Measurements from ENCODE around the gene STOX2. TPM values are rescaled to one million over a fixed set of nuclear protein-coding genes. Genes with fewer than 3 reads are reported as not detected.

STOX2 gene
- total and polyA plus RNA-seq, 2 donors (not counting 3 experiments of a cell fraction or from before 2014, with no cell fraction given) = 0.03 to 0.24 TPM

- Histone ChIP-seq H3K4me1 (ENCODE audit: control insufficient read depth, extremely low read depth, insufficient read depth, low read length) (no peaks in the 10 kb centered on the region), H3K79me2 (ENCODE audit: control insufficient read depth, insufficient read depth, low read length) (no peaks in the 10 kb centered on the region), H3K27me3 (ENCODE audit: control insufficient read depth in 2 of 2, insufficient read depth in 2 of 2, low read length in 2 of 2) (no peaks in the 10 kb centered on the region), H4K20me1 (replicated peaks; ENCODE audit: control insufficient read depth, extremely low read depth, insufficient read depth, low read length) (no peaks in the 10 kb centered on the region), H2AFZ (ENCODE audit: low read depth, low read length) (no peak overlapping the region), H3K4me2 (ENCODE audit: insufficient read depth, low read length) (no peak overlapping the region), H3K9ac (replicated peaks; ENCODE audit: extremely low read depth, insufficient read depth, low read length) (no peak overlapping the region), H3K36me3 (ENCODE audit: control insufficient read depth in 2 of 2, extremely low read depth in 1 of 2, insufficient read depth in 2 of 2, low read length in 2 of 2) (no peaks in the 10 kb centered on the region), H3K9me1 (replicated peaks; ENCODE audit: control insufficient read depth, extremely low read depth, insufficient read depth, low read length) (no peaks in the 10 kb centered on the region), H3K9me3 (replicated peaks; ENCODE audit: control insufficient read depth, insufficient read depth, low read length) (no peaks in the 10 kb centered on the region), H3K4me3 (replicated peaks in 1 of 3; ENCODE audit: insufficient read depth in 1 of 3, low read depth in 1 of 3, low read length in 3 of 3) (no peak overlapping the region), H3K27ac (ENCODE audit: insufficient read depth, low read depth, low read length) (no peak overlapping the region)
- no peak for DNase-seq (ENCODE audit: low read depth, low spot score)
- ChIA-PET POLR2A (interaction anchor here (0.6 kb wide), 1 partner anchor 46 kb away, joined by 10 read pairs; no protein-coding TSS in a partner anchor), CTCF (no interaction called here)
- no peak for FAIRE-seq
- TF ChIP-seq EZH2 (IDR thresholded peaks at IDR 0.05; ENCODE audit: borderline replicate concordance, low read depth, low read length, severe bottlenecking) (no peak), GATA2 (IDR thresholded peaks at IDR 0.05; ENCODE audit: insufficient read depth, insufficient read length, low read depth, low read length) (no peak), JUN (IDR thresholded peaks at IDR 0.05; ENCODE audit: borderline replicate concordance, insufficient read depth, insufficient read length, low read depth) (no peak), CTCF (IDR thresholded peaks at IDR 0.05; ENCODE audit: extremely low read depth in 1 of 2, insufficient read depth in 1 of 2, low read depth in 1 of 2, low read length in 2 of 2) (no peak), POLR2AphosphoS5 (IDR thresholded peaks at IDR 0.05; ENCODE audit: insufficient read depth, low read depth, low read length) (no peak), MYC (IDR thresholded peaks at IDR 0.05; ENCODE audit: low read depth, low read length) (no peak), FOS (IDR thresholded peaks at IDR 0.05; ENCODE audit: borderline replicate concordance, insufficient read depth, low read length) (no peak), POLR2A (IDR thresholded peaks at IDR 0.05; ENCODE audit: low read depth, low read length) (no peak), MAX (IDR thresholded peaks at IDR 0.05; ENCODE audit: insufficient read depth, insufficient read length) (no peak)
- dilution Hi-C loops (cut with MboI; ENCODE audit: extremely low pct_ligation_motif_present, low sequenced_read_pairs) (no loop called here), intact Hi-C loops (cut with micrococcal nuclease) (no loop called here)
- no TSS peak for BruUV-seq (replicated peaks)
These were observed 88.6 kb downstream of the STOX2 start for GRCh38 chr4:183993676-183994075.
